Activated CD8-positive, alpha-beta T cell treated with anti-CD3 and anti-CD28 coated beads, Interleukin-2, amount 10 ng/mL, durations not matched to agents 7 days and 5 days (primary cell): Measurements from ENCODE around the gene APCDD1. TPM values are rescaled to one million over a fixed set of nuclear protein-coding genes. Genes with fewer than 3 reads are reported as not detected.
"Not testable (repeated sequence)": the region's sequence is repeated elsewhere in the genome, so short reads cannot be mapped to it uniquely, and the experiment has no call there.

Experiments used
- ATAC-seq: fragments of 150-1000 bp; cut with Tn5 transposase; one replicate; pipeline ENCODE4 v1.10.0; 2021; ENCODE audit warnings: moderate library complexity
- CTCF ChIA-PET: fragments of 350-600 bp; sonication (Branson Sonifier 250); formaldehyde crosslinking; loops from one replicate; lab custom pipeline; 2021; ENCODE audit warnings: antibody characterized with exemption; lab: Charles Lee
- POLR2A ChIA-PET: fragments of 350-600 bp; sonication (Branson Sonifier 250); formaldehyde crosslinking; loops from one replicate; lab custom pipeline; 2021; ENCODE audit warnings: antibody characterized with exemption; lab: Charles Lee
- DNase-seq: peaks from one replicate; pipeline ENCODE4 v3.0.0-alpha.2; 2020
- H3K27ac Mint-ChIP-seq: one replicate; pipeline ENCODE4 v1.8.0; 2021; ENCODE audit warnings: mild to moderate bottlenecking, mixed read lengths
- H3K27me3 Mint-ChIP-seq: one replicate; pipeline ENCODE4 v1.8.0; 2021; ENCODE audit warnings: low read depth, mixed read lengths
- H3K36me3 Mint-ChIP-seq: one replicate; pipeline ENCODE4 v1.8.0; 2021; ENCODE audit warnings: low read depth, mixed read lengths
- H3K4me1 Mint-ChIP-seq: one replicate; pipeline ENCODE4 v1.8.0; 2021; ENCODE audit warnings: low read depth, mixed read lengths
- H3K4me3 Mint-ChIP-seq: one replicate; pipeline ENCODE4 v1.8.0; 2021; ENCODE audit warnings: mild to moderate bottlenecking, mixed read lengths
- H3K9me3 Mint-ChIP-seq: one replicate; pipeline ENCODE4 v1.8.0; 2022; ENCODE audit warnings: mixed read lengths; ENCODE audit not compliant: insufficient read depth
- total RNA-seq, 2 experiments: library from RNA; stranded (reverse); gene quantifications; one replicate each; pipeline ENCODE4 v1.2.3, GENCODE V29; 2021

APCDD1 gene
- total RNA-seq, 2 experiments from 2014 or later = not detected

GRCh38 chr18:10455726-10456453, 1.5 kb downstream of the APCDD1 start:
- ChIA-PET CTCF (interaction anchor here (0.9 kb wide), 1 partner anchor 485 kb away, joined by 4 read pairs; no protein-coding TSS in a partner anchor), POLR2A (no interaction called here)
- H3K27me3 Mint-ChIP-seq = peaks cover 58% of the 10 kb centered on the region
- H3K4me3 Mint-ChIP-seq = no peak overlapping the region
- DNase-seq (no peak), ATAC-seq (no peak)
- no peak overlapping the region for H3K27ac Mint-ChIP-seq
- no peaks in the 10 kb centered on the region for H3K36me3 Mint-ChIP-seq
- H3K4me1 Mint-ChIP-seq = peaks cover 4% of the 10 kb centered on the region
- no peaks in the 10 kb centered on the region for H3K9me3 Mint-ChIP-seq

DNA sequence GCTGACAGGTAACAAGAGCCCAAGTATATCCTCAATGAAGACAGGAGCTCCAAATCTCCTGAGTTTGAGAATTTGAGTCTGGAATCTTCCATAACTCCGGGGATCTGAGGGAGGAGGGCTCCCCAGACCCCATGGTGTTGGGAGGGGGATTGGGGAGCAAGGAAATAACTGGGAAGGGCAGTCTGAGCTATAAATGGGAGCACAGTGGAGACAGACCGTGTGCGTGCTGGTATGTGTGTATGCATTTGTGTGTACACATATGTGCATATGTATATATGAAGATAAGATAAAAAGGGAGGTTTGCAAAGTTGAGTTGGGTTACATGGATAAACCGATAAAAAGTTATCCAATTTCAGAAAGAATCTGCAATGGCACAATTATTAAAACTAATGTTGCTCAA, 2.3 kb downstream of the APCDD1 start:
- CTCF ChIA-PET = interaction anchor here (0.9 kb wide), 1 partner anchor 486 kb away, joined by 4 read pairs; no protein-coding TSS in a partner anchor
- peaks cover 54% of the 10 kb centered on the region for H3K27me3 Mint-ChIP-seq

GRCh38 chr18:10457128-10457527, 2.7 kb downstream of the APCDD1 start:
- ChIA-PET CTCF (interaction anchor here (0.9 kb wide), 1 partner anchor 486 kb away, joined by 4 read pairs; no protein-coding TSS in a partner anchor), POLR2A (no interaction called here)
- H3K4me1 Mint-ChIP-seq = peaks cover 4% of the 10 kb centered on the region
- ATAC-seq (no peak), DNase-seq (no peak)
- no peak overlapping the region for H3K27ac Mint-ChIP-seq
- no peak overlapping the region for H3K4me3 Mint-ChIP-seq
- peaks cover 49% of the 10 kb centered on the region for H3K27me3 Mint-ChIP-seq
- H3K9me3 Mint-ChIP-seq = no peaks in the 10 kb centered on the region
- no peaks in the 10 kb centered on the region for H3K36me3 Mint-ChIP-seq

More for the DNA sequence above, 2.3 kb downstream of the APCDD1 start:
- Mint-ChIP-seq H3K4me3 (no peak overlapping the region), H3K4me1 (peaks cover 4% of the 10 kb centered on the region), H3K36me3 (no peaks in the 10 kb centered on the region), H3K27ac (no peak overlapping the region), H3K9me3 (no peaks in the 10 kb centered on the region)
- no peak for DNase-seq
- no peak for ATAC-seq
- POLR2A ChIA-PET = no interaction called here

- H3K4me1 Mint-ChIP-seq = peaks cover 4% of the 10 kb centered on the region
- CTCF ChIA-PET = no interaction called here
- no peaks in the 10 kb centered on the region for H3K9me3 Mint-ChIP-seq
- H3K27me3 Mint-ChIP-seq = peaks cover 45% of the 10 kb centered on the region
- DNase-seq = no peak
- H3K36me3 Mint-ChIP-seq = no peaks in the 10 kb centered on the region
- POLR2A ChIA-PET = no interaction called here
- no peak overlapping the region for H3K27ac Mint-ChIP-seq
- ATAC-seq = no peak
- H3K4me3 Mint-ChIP-seq = no peak overlapping the region
These were observed 3.3 kb downstream of the APCDD1 start for GRCh38 chr18:10457767-10458166.

- DNase-seq = no peak
- ChIA-PET CTCF (no interaction called here), POLR2A (no interaction called here)
- no peaks in the 10 kb centered on the region for H3K9me3 Mint-ChIP-seq
- peaks cover 38% of the 10 kb centered on the region for H3K27me3 Mint-ChIP-seq
- H3K36me3 Mint-ChIP-seq = no peaks in the 10 kb centered on the region
- H3K4me3 Mint-ChIP-seq = no peak overlapping the region
- ATAC-seq = no peak
- H3K4me1 Mint-ChIP-seq = peaks cover 4% of the 10 kb centered on the region
- no peak overlapping the region for H3K27ac Mint-ChIP-seq
These were observed 4.3 kb downstream of the APCDD1 start for GRCh38 chr18:10458691-10459090.

- Mint-ChIP-seq H3K27ac (no peak overlapping the region), H3K4me3 (no peak overlapping the region), H3K4me1 (peaks cover 4% of the 10 kb centered on the region), H3K9me3 (no peaks in the 10 kb centered on the region), H3K36me3 (no peaks in the 10 kb centered on the region), H3K27me3 (peaks cover 37% of the 10 kb centered on the region)
- POLR2A ChIA-PET = no interaction called here
- ATAC-seq (no peak), DNase-seq (no peak)
- CTCF ChIA-PET = no interaction called here
These were observed 5.2 kb downstream of the APCDD1 start for GRCh38 chr18:10459587-10459986.

- peaks cover 32% of the 10 kb centered on the region for H3K27me3 Mint-ChIP-seq
- POLR2A ChIA-PET = no interaction called here
- no peak overlapping the region for H3K27ac Mint-ChIP-seq
- ATAC-seq (no peak), DNase-seq (no peak)
- H3K4me1 Mint-ChIP-seq = peaks cover under 1% of the 10 kb centered on the region
- H3K4me3 Mint-ChIP-seq = no peak overlapping the region
- H3K9me3 Mint-ChIP-seq = no peaks in the 10 kb centered on the region
- no peaks in the 10 kb centered on the region for H3K36me3 Mint-ChIP-seq
- CTCF ChIA-PET = no interaction called here
These were observed 6.1 kb downstream of the APCDD1 start for GRCh38 chr18:10460414-10461018.

DNA sequence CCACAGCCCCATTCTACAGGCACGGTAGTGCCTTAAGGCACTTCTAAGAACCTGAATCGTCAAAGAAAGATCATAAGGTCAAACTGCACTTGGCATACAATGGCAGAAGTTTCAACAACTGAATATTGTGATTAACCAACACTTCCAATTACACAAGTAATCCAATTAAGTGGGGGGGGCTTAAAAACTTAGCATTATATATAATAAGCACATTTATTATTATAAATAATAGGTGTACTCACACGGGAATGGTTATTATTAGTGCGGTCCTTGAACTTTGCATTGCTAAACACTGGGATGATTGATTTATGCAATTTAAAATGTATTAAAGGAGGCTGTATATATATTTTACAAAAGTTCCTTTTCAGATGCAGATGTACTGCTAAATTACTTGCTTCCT, 7.6 kb downstream of the APCDD1 start:
- peaks cover 18% of the 10 kb centered on the region for H3K27me3 Mint-ChIP-seq
- ChIA-PET CTCF (no interaction called here), POLR2A (no interaction called here)
- H3K36me3 Mint-ChIP-seq = no peaks in the 10 kb centered on the region
- no peak overlapping the region for H3K27ac Mint-ChIP-seq
- ATAC-seq (no peak), DNase-seq (no peak)
- H3K9me3 Mint-ChIP-seq = no peaks in the 10 kb centered on the region
- no peak overlapping the region for H3K4me3 Mint-ChIP-seq
- H3K4me1 Mint-ChIP-seq = no peaks in the 10 kb centered on the region

DNA sequence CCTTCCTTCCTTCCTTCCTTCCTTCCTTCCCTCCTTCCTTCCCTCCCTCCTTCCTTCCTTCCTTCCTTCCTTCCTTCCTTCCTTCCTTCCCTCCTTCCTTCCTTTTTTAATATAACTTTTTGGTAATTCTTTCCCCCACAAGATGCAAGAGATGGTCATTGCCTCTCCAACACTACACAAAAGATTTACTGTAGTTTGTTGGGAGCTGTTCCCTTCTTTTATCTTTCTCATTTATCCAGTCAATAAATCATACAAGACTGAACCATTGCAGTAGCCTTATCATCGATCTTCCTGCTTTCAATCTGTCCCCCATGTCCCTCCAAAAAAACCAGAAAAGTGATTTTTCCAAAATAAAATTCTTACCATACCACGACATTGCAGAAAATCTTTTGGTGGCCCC, 8.2 kb downstream of the APCDD1 start:
- Mint-ChIP-seq H3K4me1 (no peaks in the 10 kb centered on the region), H3K36me3 (no peaks in the 10 kb centered on the region), H3K27me3 (peaks cover 15% of the 10 kb centered on the region), H3K27ac (no peak overlapping the region), H3K9me3 (no peaks in the 10 kb centered on the region), H3K4me3 (no peak overlapping the region)
- DNase-seq = no peak
- ChIA-PET CTCF (no interaction called here), POLR2A (no interaction called here)
- no peak for ATAC-seq

GRCh38 chr18:10463096-10463495, 8.7 kb downstream of the APCDD1 start:
- Mint-ChIP-seq H3K36me3 (no peaks in the 10 kb centered on the region), H3K27me3 (peaks cover 10% of the 10 kb centered on the region), H3K9me3 (no peaks in the 10 kb centered on the region), H3K4me3 (no peak overlapping the region), H3K27ac (no peak overlapping the region), H3K4me1 (no peaks in the 10 kb centered on the region)
- ChIA-PET POLR2A (interaction anchor here (0.6 kb wide), 1 partner anchor 332 kb away, joined by 3 read pairs; no protein-coding TSS in a partner anchor), CTCF (no interaction called here)
- DNase-seq (no peak), ATAC-seq (no peak)

DNA sequence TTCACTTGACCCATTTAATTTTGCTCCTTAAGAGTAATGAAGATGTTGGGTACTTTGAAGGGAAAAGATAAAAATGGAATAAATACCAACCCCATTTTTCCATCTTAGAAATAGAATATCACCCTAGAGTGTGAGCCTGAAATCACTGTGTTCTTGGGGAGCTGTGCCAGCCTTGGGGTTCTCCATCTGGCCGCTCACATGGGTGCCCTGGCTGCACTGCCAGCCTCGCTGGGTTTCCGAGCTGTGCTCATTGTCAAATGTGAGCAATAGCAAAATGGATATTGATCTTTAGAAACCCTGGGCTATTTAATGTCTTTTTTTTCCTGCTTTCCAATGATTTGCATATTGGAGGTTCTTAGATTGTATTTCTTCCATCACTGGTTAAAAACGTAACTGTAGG, 9.3 kb downstream of the APCDD1 start:
- ATAC-seq = no peak
- no peaks in the 10 kb centered on the region for H3K36me3 Mint-ChIP-seq
- H3K4me3 Mint-ChIP-seq = no peak overlapping the region
- H3K27me3 Mint-ChIP-seq = peaks cover 7% of the 10 kb centered on the region
- no peak for DNase-seq
- ChIA-PET POLR2A (interaction anchor here (0.6 kb wide), 1 partner anchor 331 kb away, joined by 3 read pairs; no protein-coding TSS in a partner anchor), CTCF (no interaction called here)
- no peaks in the 10 kb centered on the region for H3K4me1 Mint-ChIP-seq
- H3K27ac Mint-ChIP-seq = no peak overlapping the region
- H3K9me3 Mint-ChIP-seq = no peaks in the 10 kb centered on the region

GRCh38 chr18:10464161-10464648, 9.8 kb downstream of the APCDD1 start:
- ATAC-seq, POLR2A ChIA-PET, H3K9me3 Mint-ChIP-seq, H3K36me3 Mint-ChIP-seq, H3K27ac Mint-ChIP-seq, DNase-seq, H3K4me3 Mint-ChIP-seq, CTCF ChIA-PET, H3K4me1 Mint-ChIP-seq, H3K27me3 Mint-ChIP-seq: not testable (repeated sequence)
